NCI-H2107 treated with DMSO at 0.1 percent for 48 hours (cell line): ENCODE results near the gene MAP7.
"Not testable (repeated sequence)": the region's sequence is repeated elsewhere in the genome, so short reads cannot be mapped to it uniquely, and the experiment has no call there.

ENCODE experiments used
- DNase-seq: peaks from one replicate; lab custom pipeline; 2025; ENCODE audit not compliant: unreplicated experiment; lab: John Stamatoyannopoulos, UW

MAP7 gene

GRCh38 chr6:136312975-136313374, 237.2 kb downstream of the MAP7 start:
- no peak for DNase-seq

- DNase-seq: no peak
Measured at GRCh38 chr6:136309729-136310311, 240.4 kb downstream of the MAP7 start.

DNA sequence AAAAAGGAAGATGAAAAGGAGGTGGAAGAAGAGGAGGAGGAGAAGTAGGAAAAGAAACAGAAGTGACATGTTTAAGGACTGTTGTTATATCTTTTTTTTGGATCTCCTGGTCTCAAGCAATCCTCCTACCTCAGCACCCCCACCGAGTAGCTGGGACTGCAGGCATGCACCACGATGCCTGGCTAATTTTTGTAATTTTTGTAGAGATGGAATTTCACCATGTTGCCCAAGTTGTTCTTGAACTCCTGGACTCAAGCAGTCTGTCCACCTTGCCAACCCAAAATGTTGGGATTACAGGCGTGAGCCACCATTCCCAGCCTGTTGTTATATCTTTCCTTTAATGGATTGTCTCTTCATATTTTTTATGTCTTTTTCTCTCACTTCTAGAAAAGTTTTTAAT, 241.1 kb downstream of the MAP7 start:
- DNase-seq: no peak

DNA sequence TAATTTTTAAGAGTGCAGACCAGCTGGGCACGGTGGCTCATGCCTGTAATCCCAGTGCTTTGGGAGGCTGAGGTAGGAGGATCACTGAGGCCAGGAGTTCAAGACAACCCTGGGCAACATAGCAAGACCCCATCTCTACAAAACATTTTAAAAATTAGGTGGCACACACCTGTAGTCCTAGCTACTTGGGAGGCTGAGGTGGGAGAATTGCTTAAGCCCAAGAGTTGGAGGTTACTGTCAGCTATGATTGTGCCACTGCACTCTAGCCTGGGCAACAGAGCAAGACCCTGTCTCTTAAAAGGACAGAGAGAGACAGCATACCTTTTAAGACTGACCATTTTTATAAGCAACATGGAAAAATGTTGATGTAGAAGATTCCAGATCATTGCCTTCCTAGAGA, 241.8 kb downstream of the MAP7 start:
- not testable (repeated sequence) for DNase-seq

- no peak for DNase-seq
Measured at GRCh38 chr6:136307351-136307750, 242.9 kb downstream of the MAP7 start.

DNA sequence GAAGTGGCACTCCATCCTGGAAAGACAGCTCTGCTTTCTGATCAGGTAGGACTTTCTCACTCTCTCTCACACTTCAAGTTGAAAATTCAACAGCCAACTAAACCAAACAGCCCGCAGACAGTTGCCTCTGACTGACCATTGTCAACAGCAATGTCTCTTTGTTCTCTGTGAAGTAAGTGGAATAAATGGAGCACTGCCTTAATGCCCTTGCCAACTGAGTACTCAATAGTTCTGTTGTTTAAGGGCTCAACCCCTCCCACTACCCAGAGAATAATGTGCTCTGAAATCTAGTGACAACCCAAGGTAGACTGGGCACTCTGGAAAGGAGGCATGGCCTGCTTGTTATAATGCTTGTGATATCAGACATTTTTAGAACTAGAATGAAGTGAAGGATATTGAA, 243.8 kb downstream of the MAP7 start:
- no peak for DNase-seq

GRCh38 chr6:136304410-136304809, 245.8 kb downstream of the MAP7 start:
- DNase-seq: no peak

DNA sequence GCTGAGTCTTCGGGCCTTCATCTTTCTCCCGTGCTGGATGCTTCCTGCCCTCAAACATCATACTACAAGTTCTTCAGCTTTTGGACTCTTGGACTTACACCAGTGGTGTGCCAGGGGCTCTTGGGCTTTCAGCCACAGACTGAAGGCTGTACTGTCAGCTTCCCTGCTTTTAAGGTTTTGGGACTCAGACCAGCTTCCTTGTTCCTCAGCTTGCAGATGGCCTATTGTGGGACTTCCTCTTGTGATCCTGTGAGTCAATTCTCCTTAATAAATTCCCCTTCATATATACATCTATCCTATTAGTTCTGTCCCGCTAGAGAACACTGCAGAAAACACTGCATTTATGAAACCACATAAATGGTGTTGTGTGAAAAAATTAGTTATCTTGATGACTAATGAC, 246.7 kb downstream of the MAP7 start:
- DNase-seq: no peak

- no peak for DNase-seq
Measured at GRCh38 chr6:136294621-136295020, 255.6 kb downstream of the MAP7 start.
